Measurements from ENCODE around the gene ARHGAP23.

DNA sequence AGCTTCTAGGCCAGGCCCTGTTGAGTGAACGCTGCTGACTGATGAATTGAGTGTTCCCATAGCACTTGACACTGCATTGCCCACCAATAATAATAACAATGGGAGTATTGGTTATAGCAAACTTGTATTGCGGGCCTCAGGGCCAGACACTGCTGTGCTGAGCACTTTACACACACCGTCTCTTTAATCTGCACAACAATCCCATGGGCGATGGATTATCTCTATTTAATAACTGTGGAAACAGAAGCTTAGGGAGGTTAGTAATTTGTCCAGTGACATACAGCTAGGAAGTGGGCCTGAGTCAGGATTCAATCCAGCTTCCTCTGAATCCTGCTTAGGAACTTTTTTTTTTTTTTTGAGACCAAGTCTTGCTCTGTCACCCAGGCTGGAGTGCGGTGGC lies 11.2 kb downstream of the ARHGAP23 start:
- TF ChIP-seq POLR2A (IDR thresholded peaks at IDR 0.05; ENCODE audit: low read depth, low read length) (no peak), POLR2AphosphoS5 (IDR thresholded peaks at IDR 0.05; ENCODE audit: low read depth, low read length) (no peak), TAF1 (IDR thresholded peaks at IDR 0.05; ENCODE audit: low read depth, low read length) (no peak), SPI1 (IDR thresholded peaks at IDR 0.05; ENCODE audit: low read depth, low read length) (no peak), PAX5 (IDR thresholded peaks at IDR 0.05; ENCODE audit: insufficient read depth, low read length, severe bottlenecking) (no peak), POU2F2 (IDR thresholded peaks at IDR 0.05; ENCODE audit: low read depth, low read length) (no peak)
